Adipose tissue (tissue), 3 donors: Measurements from ENCODE around the gene RANGAP1. TPM values are rescaled to one million over a fixed set of nuclear protein-coding genes. Genes with fewer than 3 reads are reported as not detected.

Experiments used
- H3K27ac ChIP-seq: one replicate; pipeline ENCODE4 v1.5.1; 2013; ENCODE audit warnings: low read depth, low read length
- WGBS, 3 donors: extraction: QIAGEN DNeasy Blood & Tissue Kit; methylation state at CpG; one replicate each; pipeline ENCODE4 v1.1.7; 2013; 5-methylcytosine and 5-hydroxymethylcytosine counted together
- polyA plus RNA-seq, 3 donors: library from polyadenylated mRNA; stranded (reverse); fragments of 200-250 nt; gene quantifications; one replicate each; pipeline ENCODE4 v1.2.3, GENCODE V29; 2013
- donor health status: healthy with polysubstance abuse.
- donor health status: Bipolar disorder and iron deficiency.
- donor health status: healthy.

RANGAP1 gene
- polyA plus RNA-seq, 3 donors = 23.8 to 34.3 (median 33.1) TPM

- no peak overlapping the region for H3K27ac ChIP-seq
- 10 to 72% (median 14%) methylated on average over 16 of the region's 16 CpGs for WGBS, 3 donors
These were observed 68.3 kb downstream of the RANGAP1 start for GRCh38 chr22:41217553-41218157.

GRCh38 chr22:41216984-41217383, 69.0 kb downstream of the RANGAP1 start:
- H3K27ac ChIP-seq = no peak overlapping the region
- 68 to 82% (median 71%) methylated on average over 13 of the region's 13 CpGs for WGBS, 3 donors

- 76 to 96% (median 85%) methylated on average over 7 of the region's 7 CpGs for WGBS, 3 donors
- H3K27ac ChIP-seq = no peak overlapping the region
These were observed 70.1 kb downstream of the RANGAP1 start for GRCh38 chr22:41215926-41216325.

GRCh38 chr22:41215409-41215808, 70.6 kb downstream of the RANGAP1 start:
- no peak overlapping the region for H3K27ac ChIP-seq
- WGBS, 3 donors = 97 to 98% (median 98%) methylated on average over 10 of the region's 10 CpGs

GRCh38 chr22:41206719-41207118, 79.3 kb downstream of the RANGAP1 start:
- no peak overlapping the region for H3K27ac ChIP-seq
- WGBS, 3 donors = 87 to 93% (median 93%) methylated on average over 9 of the region's 9 CpGs

GRCh38 chr22:41204992-41205900, 80.7 kb downstream of the RANGAP1 start, which contains the start of gene L3MBTL2:
Gene L3MBTL2 (plus strand): TSS chr22:41205312. CDS start chr22:41205363, 51 bp downstream.
- WGBS, 3 donors = 2% methylated on average over 47 of the region's 47 CpGs

GRCh38 chr22:41204066-41204465, 81.9 kb downstream of the RANGAP1 start:
- no peak overlapping the region for H3K27ac ChIP-seq
- WGBS, 3 donors = 63 to 65% (median 65%) methylated on average over 6 of the region's 6 CpGs

More at GRCh38 chr22:41204992-41205900, 80.7 kb downstream of the RANGAP1 start, which contains the start of gene L3MBTL2:
- no peak within 1 kb of the TSS for H3K27ac ChIP-seq

- H3K27ac ChIP-seq = no peak overlapping the region
- 90 to 97% (median 92%) methylated on average over 2 of the region's 2 CpGs for WGBS, 3 donors
These were observed 82.9 kb downstream of the RANGAP1 start for GRCh38 chr22:41203118-41203517.

GRCh38 chr22:41201141-41201540, 84.8 kb downstream of the RANGAP1 start:
- WGBS, 3 donors = 43 to 50% (median 49%) methylated on average over 10 of the region's 10 CpGs
- no peak overlapping the region for H3K27ac ChIP-seq

- no peak overlapping the region for H3K27ac ChIP-seq
- 1 to 3% (median 1%) methylated on average over 9 of the region's 9 CpGs for WGBS, 3 donors
These were observed 87.9 kb downstream of the RANGAP1 start for GRCh38 chr22:41198027-41198580.

GRCh38 chr22:41197038-41197972, 88.7 kb downstream of the RANGAP1 start:
- 0 to 1% (median 1%) methylated on average over 79 to 91 of the region's 91 CpGs for WGBS, 3 donors
- no peak overlapping the region for H3K27ac ChIP-seq

Other genes starting within 250 kb of the RANGAP1 start
- 10 to 100 TPM in 2 of 3 donors, 1 to 10 TPM in 1; 7.8 to 16.0 (median 14.6) TPM for gene EP300, start 193.6 kb downstream of the RANGAP1 start, polyA plus RNA-seq
- 10 to 100 TPM in 2 of 3 donors, 1 to 10 TPM in 1; 7.0 to 13.7 (median 10.1) TPM for gene L3MBTL2, start 80.9 kb downstream of the RANGAP1 start, polyA plus RNA-seq
- 1 to 10 TPM; 1.8 to 3.4 (median 2.9) TPM for gene CHADL, start 45.3 kb downstream of the RANGAP1 start, polyA plus RNA-seq
- gene ZC3H7B, start 15.3 kb upstream of the RANGAP1 start, polyA plus RNA-seq = 10 to 100 TPM; 20.0 to 42.5 (median 34.9) TPM
- 10 to 100 TPM in 2 of 3 donors, 1 to 10 TPM in 1; 9.9 to 19.0 (median 15.9) TPM for gene TEF, start 95.8 kb upstream of the RANGAP1 start, polyA plus RNA-seq
- gene TOB2, start 160.6 kb upstream of the RANGAP1 start, polyA plus RNA-seq = 10 to 100 TPM; 18.4 to 48.0 (median 25.4) TPM
- 10 to 100 TPM; 26.0 to 41.7 (median 36.8) TPM for gene PHF5A, start 182.5 kb upstream of the RANGAP1 start, polyA plus RNA-seq
- gene ACO2, start 182.9 kb upstream of the RANGAP1 start, polyA plus RNA-seq = 100 to 1,000 TPM in 1 of 3 donors, 10 to 100 TPM in 2; 61.9 to 197 (median 63.4) TPM